Gastrocnemius medialis (tissue), 4 donors: ENCODE results near the gene PPP1R12B.

ENCODE experiments used
- POLR2A ChIP-seq, 2 donors: fragments of 450-650 bp; IDR thresholded peaks; one replicate each; pipeline ENCODE4 v1.6.1; 2017; ENCODE audit warnings: antibody characterized with exemption in 2 of 2, mild to moderate bottlenecking in 2 of 2, moderate library complexity in 2 of 2
- TF ChIP-seq, protein P1 (sequence below), 5 experiments: fragments of 450-650 bp in 3 of 5; fragments of 200-600 bp in 2 of 5; sonication (generic) in 2 of 5; IDR thresholded peaks in 4 of 5; conservative IDR thresholded peaks in 1 of 5; 1 replicate in 4 of 5; 2 replicates in 1 of 5; pipeline ENCODE4 v1.5.1; 2016 to 2019; ENCODE audit warnings: antibody characterized with exemption in 5 of 5, mild to moderate bottlenecking in 3 of 5, moderate library complexity in 3 of 5

DNA sequence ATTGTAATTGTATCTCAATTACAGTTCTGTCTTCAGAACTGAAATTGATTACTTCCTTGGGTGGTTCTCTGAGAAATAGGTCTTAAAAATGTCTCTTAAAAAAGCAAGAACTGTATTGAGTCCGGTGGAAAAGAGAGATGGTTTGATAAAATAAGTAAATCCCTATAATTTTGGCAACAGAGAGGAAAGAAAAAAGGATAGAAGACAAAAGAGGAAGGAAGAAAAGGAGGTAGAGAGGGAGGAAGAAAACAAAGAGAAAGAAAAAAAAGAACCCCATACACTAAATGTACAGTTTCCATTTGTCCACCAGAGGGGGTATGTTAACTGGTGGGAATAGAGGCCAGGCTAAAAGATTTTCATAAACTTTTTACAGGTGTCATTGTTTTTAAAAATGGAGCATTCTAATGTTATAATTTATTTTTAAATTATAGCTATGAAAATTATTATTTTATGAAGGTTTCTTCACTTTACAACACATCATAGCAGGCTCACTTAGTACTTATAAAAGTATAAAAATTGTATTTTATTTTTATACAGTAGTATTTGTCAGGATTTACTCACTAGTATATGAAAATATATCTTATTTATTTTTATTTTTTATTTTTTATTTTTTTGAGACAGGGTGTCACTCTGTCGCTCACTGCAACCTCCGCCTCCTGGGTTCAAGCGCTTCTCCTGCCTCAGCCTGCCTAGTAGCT, 4.7 kb upstream of the PPP1R12B start:
- TF ChIP-seq, protein P1, sequence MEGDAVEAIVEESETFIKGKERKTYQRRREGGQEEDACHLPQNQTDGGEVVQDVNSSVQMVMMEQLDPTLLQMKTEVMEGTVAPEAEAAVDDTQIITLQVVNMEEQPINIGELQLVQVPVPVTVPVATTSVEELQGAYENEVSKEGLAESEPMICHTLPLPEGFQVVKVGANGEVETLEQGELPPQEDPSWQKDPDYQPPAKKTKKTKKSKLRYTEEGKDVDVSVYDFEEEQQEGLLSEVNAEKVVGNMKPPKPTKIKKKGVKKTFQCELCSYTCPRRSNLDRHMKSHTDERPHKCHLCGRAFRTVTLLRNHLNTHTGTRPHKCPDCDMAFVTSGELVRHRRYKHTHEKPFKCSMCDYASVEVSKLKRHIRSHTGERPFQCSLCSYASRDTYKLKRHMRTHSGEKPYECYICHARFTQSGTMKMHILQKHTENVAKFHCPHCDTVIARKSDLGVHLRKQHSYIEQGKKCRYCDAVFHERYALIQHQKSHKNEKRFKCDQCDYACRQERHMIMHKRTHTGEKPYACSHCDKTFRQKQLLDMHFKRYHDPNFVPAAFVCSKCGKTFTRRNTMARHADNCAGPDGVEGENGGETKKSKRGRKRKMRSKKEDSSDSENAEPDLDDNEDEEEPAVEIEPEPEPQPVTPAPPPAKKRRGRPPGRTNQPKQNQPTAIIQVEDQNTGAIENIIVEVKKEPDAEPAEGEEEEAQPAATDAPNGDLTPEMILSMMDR (IDR thresholded peaks at IDR 0.05 in 4 of 5, conservative IDR thresholded peaks at IDR 0.05 in 1 of 5) = peak; percentile 66 to 85 (median 72)
- no peak for TF ChIP-seq POLR2A (IDR thresholded peaks at IDR 0.05)
